ENCODE measurements around the gene NOTO. TPM values are rescaled to one million over a fixed set of nuclear protein-coding genes. Genes with fewer than 3 reads are reported as not detected.

The NOTO gene
- total RNA-seq, 1 donor from 2014 or later: not detected

DNA sequence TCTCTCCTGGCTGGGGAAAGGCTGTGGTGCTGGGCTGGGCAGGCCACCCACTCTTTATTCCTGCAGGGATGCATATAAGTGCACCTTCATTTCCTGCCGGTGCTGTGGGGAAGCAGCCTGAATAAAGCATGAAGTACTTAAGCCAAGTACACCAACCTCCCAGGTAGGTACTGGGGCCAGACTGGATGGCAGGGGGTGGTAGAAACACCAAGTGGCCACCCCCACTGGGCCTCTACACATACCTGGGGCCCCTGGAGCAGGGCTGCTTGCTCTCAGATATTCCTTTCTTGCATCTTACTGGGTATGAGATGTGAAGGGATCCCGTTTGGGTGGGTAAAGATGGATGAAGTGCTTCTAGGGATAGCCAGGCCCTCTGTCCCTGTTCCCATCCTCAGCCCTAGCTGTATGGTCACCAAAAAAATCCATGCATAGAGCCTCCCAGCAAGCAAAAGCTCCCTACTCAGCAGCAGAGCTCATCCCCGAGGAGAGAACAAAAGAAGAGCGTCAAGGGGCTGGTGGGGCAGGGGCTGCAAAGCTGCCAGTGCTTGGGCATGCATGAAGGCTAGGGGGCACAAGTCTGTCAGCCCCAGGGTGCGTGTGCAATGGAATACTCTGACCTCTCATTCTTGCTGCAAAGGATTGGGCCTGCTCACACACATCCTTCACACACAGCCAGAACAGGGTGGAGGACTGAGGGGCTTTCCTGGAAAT, 53.7 kb downstream of the NOTO start:
- Histone ChIP-seq H3K27ac (replicated peaks) (no peak overlapping the region), H3K36me3 (peaks cover 41% of the 10 kb centered on the region), H3K27me3 (ENCODE audit: low read depth) (peaks cover 5% of the 10 kb centered on the region), H3K9me3 (replicated peaks) (no peaks in the 10 kb centered on the region), H3K4me3 (no peak overlapping the region), H3K4me1 (no peaks in the 10 kb centered on the region)
- TF ChIP-seq, protein P1, sequence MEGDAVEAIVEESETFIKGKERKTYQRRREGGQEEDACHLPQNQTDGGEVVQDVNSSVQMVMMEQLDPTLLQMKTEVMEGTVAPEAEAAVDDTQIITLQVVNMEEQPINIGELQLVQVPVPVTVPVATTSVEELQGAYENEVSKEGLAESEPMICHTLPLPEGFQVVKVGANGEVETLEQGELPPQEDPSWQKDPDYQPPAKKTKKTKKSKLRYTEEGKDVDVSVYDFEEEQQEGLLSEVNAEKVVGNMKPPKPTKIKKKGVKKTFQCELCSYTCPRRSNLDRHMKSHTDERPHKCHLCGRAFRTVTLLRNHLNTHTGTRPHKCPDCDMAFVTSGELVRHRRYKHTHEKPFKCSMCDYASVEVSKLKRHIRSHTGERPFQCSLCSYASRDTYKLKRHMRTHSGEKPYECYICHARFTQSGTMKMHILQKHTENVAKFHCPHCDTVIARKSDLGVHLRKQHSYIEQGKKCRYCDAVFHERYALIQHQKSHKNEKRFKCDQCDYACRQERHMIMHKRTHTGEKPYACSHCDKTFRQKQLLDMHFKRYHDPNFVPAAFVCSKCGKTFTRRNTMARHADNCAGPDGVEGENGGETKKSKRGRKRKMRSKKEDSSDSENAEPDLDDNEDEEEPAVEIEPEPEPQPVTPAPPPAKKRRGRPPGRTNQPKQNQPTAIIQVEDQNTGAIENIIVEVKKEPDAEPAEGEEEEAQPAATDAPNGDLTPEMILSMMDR (IDR thresholded peaks at IDR 0.05; ENCODE audit: borderline replicate concordance): no peak
- intact Hi-C loops (cut with micrococcal nuclease): no loop called here
- no peak for DNase-seq

- DNase-seq: no peak
- H3K27ac ChIP-seq (replicated peaks): no peak overlapping the region
- peaks cover 36% of the 10 kb centered on the region for H3K36me3 ChIP-seq
- TF ChIP-seq, protein P1 (IDR thresholded peaks at IDR 0.05; ENCODE audit: borderline replicate concordance): no peak
- H3K9me3 ChIP-seq (replicated peaks): no peaks in the 10 kb centered on the region
- intact Hi-C loops (cut with micrococcal nuclease): no loop called here
- no peak overlapping the region for H3K4me3 ChIP-seq
- no peaks in the 10 kb centered on the region for H3K4me1 ChIP-seq
- H3K27me3 ChIP-seq (ENCODE audit: low read depth): peaks cover 5% of the 10 kb centered on the region
Measured at GRCh38 chr2:73256618-73256922, 54.2 kb downstream of the NOTO start.

DNA sequence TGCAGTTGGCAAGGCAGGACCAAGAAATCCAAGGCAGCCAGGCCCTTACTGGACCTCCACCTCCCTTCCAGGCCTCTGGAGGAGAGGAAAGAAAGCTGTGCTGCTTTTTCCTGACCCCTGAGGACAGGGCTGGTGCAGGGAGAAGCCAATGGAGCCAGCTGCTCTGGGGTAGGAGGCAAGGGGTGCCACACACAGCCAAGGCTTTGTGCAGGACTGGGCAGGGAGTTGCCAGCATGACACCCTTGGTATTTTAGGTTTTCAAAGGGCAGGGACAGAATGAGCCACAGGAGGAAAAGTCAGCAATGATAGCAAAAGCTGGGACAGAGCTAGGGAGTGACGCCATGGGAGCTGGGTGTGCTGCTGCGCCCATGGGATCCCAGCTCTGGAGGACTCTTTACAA, 54.6 kb downstream of the NOTO start:
- DNase-seq: no peak
- H3K4me1 ChIP-seq: no peaks in the 10 kb centered on the region
- TF ChIP-seq, protein P1 (IDR thresholded peaks at IDR 0.05; ENCODE audit: borderline replicate concordance): no peak
- no peak overlapping the region for H3K4me3 ChIP-seq
- H3K36me3 ChIP-seq: peaks cover 31% of the 10 kb centered on the region
- H3K9me3 ChIP-seq (replicated peaks): no peaks in the 10 kb centered on the region
- H3K27ac ChIP-seq (replicated peaks): no peak overlapping the region
- H3K27me3 ChIP-seq (ENCODE audit: low read depth): peaks cover 5% of the 10 kb centered on the region
- intact Hi-C loops (cut with micrococcal nuclease): no loop called here

GRCh38 chr2:73257425-73258125, 55.2 kb downstream of the NOTO start:
- DNase-seq: no peak
- no peaks in the 10 kb centered on the region for H3K9me3 ChIP-seq (replicated peaks)

DNA sequence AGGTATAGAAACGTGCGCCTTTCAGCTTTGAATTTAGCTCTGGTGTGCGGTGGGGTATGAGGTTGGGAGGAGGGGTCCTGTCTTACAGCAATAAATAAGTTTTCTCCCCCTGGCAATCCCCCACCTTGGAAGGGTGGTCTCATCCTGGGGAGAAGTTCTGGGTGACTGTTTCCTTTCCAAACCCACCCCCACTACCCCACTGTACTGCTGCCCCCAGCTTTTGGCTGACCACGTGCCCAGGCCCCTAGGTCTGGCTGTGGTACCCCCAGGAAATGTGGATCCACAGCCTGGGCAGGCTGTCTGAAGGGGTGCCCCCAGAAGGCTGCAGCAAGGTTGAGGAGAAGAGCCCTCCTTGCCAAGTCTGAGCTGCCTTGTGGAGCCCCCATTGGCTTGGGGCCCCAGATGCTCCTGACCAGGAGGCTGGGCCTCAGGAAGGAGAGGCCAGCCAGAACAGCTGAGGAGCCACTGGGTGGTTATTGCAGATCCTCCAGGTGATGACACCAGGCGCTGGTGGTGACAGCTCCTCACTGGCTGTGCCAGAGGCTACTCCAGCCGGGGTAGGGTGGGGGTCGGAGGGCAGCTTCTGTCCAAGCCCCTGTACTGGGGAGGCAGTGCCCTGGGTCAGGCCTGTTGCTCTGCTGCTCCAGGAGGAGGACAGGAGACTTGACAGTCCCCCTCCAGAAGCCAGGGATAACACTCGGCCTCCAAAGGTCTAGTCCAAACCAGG, 56.0 kb downstream of the NOTO start:
- no peaks in the 10 kb centered on the region for H3K9me3 ChIP-seq (replicated peaks)
- H3K27me3 ChIP-seq (ENCODE audit: low read depth): peaks cover 5% of the 10 kb centered on the region
- TF ChIP-seq, protein P1 (IDR thresholded peaks at IDR 0.05; ENCODE audit: borderline replicate concordance): no peak
- H3K27ac ChIP-seq (replicated peaks): no peak overlapping the region
- H3K36me3 ChIP-seq: peaks cover 18% of the 10 kb centered on the region
- H3K4me3 ChIP-seq: no peak overlapping the region
- intact Hi-C loops (cut with micrococcal nuclease): no loop called here
- DNase-seq: no peak
- no peaks in the 10 kb centered on the region for H3K4me1 ChIP-seq

More at GRCh38 chr2:73257425-73258125, 55.2 kb downstream of the NOTO start:
- H3K36me3 ChIP-seq: peaks cover 25% of the 10 kb centered on the region
- TF ChIP-seq, protein P1 (IDR thresholded peaks at IDR 0.05; ENCODE audit: borderline replicate concordance): no peak
- H3K27me3 ChIP-seq (ENCODE audit: low read depth): peaks cover 5% of the 10 kb centered on the region
- H3K4me3 ChIP-seq: no peak overlapping the region
- no peaks in the 10 kb centered on the region for H3K4me1 ChIP-seq
- intact Hi-C loops (cut with micrococcal nuclease): no loop called here
- H3K27ac ChIP-seq (replicated peaks): no peak overlapping the region
